C4-2B (cell line): Measurements from ENCODE around the gene SLC25A31.

Experiments
- H3K27ac ChIP-seq: fragments of 450-650 bp; 2 replicates; pipeline ENCODE4 v1.5.1; 2017
- ZFX ChIP-seq: fragments of 450-650 bp; IDR thresholded peaks from 2 replicates; pipeline ENCODE4 v1.6.1; 2017
- TF ChIP-seq, protein P1 (sequence below): fragments of 450-650 bp; conservative IDR thresholded peaks from 2 replicates; pipeline ENCODE4 v1.5.1; 2017; ENCODE audit warnings: mild to moderate bottlenecking

The SLC25A31 gene

DNA sequence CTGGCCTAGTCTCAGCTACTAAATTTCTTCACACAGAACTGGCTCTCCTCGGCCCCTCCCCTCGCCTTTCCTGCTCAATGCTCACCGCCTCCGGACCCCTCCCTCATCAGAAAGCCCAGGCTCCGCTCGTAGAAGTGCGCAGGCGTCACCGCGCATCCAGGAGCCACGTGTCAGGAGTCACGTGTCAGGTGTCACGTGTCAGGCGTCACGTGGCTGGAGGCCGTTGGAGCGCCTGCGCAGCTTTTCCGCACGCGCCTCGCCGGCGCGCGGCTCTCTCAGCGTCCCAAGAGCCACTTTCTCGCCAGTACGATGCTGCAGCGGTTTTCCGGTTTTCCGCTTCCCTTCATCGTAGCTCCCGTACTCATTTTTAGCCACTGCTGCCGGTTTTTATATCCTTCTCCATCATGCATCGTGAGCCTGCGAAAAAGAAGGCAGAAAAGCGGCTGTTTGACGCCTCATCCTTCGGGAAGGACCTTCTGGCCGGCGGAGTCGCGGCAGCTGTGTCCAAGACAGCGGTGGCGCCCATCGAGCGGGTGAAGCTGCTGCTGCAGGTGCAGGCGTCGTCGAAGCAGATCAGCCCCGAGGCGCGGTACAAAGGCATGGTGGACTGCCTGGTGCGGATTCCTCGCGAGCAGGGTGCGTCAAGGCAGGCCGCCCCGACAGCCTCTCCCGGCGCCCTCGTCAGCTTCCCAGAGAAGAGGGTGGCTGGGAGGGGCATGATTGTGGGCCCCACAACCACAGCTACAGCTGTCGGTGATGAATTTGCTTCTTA, at the start of gene SLC25A31:
Gene SLC25A31 (plus strand): TSS at position 259 of the 772 bp plus-strand sequence. CDS start 146 bp downstream, at position 405.
- no peak within 1 kb of the TSS for H3K27ac ChIP-seq
- TF ChIP-seq, protein P1, sequence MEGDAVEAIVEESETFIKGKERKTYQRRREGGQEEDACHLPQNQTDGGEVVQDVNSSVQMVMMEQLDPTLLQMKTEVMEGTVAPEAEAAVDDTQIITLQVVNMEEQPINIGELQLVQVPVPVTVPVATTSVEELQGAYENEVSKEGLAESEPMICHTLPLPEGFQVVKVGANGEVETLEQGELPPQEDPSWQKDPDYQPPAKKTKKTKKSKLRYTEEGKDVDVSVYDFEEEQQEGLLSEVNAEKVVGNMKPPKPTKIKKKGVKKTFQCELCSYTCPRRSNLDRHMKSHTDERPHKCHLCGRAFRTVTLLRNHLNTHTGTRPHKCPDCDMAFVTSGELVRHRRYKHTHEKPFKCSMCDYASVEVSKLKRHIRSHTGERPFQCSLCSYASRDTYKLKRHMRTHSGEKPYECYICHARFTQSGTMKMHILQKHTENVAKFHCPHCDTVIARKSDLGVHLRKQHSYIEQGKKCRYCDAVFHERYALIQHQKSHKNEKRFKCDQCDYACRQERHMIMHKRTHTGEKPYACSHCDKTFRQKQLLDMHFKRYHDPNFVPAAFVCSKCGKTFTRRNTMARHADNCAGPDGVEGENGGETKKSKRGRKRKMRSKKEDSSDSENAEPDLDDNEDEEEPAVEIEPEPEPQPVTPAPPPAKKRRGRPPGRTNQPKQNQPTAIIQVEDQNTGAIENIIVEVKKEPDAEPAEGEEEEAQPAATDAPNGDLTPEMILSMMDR: no peak
- TF ChIP-seq ZFX: no peak

DNA sequence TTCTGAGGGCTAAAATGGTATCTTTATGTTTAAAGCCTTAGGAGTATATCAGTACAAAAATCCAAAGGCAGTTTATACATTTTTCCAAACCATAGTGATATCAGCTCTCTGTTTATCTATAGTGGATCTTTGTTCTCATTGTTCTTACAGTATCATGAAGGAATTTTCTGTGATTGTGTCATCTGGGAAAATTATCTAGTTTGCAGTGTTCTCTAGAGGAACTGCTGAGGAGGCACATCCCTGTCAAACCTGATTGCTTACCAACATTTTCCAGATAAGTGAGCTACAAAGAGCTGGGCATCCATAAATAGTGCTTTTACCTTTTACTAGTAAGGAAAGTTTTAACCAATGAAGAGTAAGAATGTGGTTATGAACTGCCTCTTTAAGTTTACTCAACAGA, 44.9 kb upstream of the SLC25A31 start:
- TF ChIP-seq ZFX: no peak
- TF ChIP-seq, protein P1: no peak
- H3K27ac ChIP-seq: no peak overlapping the region

DNA sequence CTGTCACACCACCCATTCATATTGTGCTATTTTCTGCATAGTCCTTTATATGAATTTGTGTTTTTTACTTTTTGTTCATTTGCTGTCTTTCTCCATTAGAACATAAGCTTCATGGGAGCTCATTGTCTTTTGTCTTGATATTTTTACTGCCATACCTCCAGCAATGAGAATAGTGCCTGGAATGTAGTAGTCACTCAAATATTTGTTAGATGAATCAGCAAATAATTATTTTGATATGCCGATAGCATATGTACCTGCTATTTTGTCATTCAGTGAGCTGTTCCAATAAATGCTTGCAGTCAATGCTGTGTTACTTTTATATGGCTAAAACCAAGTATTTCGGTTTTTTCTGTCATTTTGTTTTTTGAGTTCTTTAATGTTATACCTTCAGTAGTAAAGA, 43.5 kb upstream of the SLC25A31 start:
- TF ChIP-seq, protein P1: no peak
- no peak for TF ChIP-seq ZFX
- no peak overlapping the region for H3K27ac ChIP-seq

DNA sequence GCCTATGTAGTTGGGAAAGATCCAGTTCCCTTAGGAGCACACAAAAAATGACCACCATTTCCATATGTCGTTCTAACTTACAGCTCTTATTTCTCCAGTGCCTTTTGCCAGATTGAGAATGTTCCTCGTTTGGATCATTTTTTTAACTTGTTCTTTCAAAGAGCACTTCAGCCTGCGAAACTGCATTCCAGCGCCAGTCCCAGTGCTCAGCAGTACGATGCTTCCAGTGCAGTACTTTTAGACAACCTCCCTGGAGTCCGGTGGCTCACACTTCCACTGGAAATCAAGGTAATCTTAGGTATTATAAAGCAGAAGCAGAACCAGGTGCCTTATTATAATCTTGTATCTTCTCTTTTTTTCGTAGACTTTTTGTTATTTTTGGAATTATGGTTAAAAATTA, 42.6 kb upstream of the SLC25A31 start:
- TF ChIP-seq, protein P1: no peak
- no peak for TF ChIP-seq ZFX
- H3K27ac ChIP-seq: no peak overlapping the region

DNA sequence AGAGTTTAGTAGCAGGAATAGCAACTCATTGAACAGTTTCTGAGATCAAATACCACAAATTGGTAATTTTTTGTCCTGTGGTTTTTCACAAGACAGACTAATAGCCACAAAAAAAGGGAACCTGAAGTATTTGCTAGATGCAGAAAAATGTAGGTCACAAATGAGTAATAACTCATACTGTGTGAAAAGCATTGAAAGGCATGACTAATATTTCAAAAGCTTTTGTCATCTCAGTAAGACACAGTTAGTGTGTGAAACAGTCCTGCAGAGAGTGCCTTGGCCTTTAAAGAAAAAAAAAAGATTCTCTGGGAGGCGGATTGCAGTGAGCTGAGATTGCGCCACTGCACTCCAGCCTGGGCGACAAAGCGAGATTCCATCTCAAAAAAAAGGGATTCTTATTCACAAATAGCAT, 31.4 kb upstream of the SLC25A31 start:
- H3K27ac ChIP-seq: no peak overlapping the region
- TF ChIP-seq ZFX: no peak
- TF ChIP-seq, protein P1: no peak

DNA sequence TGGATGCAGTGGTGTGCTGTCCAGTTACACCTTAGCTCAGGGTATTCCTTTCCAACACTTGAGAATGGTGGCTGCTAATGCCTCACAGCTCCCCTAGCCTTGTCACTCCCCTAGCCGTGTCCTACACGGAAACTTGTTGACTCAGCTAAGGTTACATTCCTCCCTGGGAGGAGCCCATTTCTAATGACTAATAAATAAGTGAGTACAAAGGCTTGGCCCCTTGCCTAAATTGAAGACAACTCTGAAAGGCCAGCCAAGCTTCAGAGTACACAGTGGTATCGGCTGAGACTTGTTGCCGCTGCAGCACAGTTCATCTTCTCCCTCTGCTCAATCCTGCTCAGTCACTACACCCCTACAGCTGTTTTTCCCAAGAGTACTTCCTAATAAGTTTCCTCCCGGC, 21.2 kb upstream of the SLC25A31 start:
- no peak overlapping the region; the same call in 1 of the 2 replicates for H3K27ac ChIP-seq
- TF ChIP-seq ZFX: no peak
- TF ChIP-seq, protein P1: no peak

DNA sequence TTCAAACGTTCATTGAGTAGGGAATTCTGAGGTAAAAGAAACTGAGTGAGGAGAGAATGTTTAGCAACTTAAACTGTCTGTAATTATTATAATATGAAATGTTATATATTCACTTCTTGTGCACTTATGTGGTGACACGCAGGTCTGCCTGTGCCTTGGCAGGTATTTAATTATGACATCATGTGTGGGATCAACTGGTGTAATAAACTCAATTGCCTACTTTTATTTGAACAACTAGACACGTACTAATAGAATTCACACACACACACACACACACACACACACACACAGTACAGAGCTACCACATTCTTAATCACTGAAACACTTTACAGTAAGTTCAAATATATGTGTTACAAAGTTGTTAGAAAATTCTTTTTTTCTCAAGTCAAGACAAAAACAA, 20.7 kb upstream of the SLC25A31 start:
- H3K27ac ChIP-seq: no peak overlapping the region; the same call in 1 of the 2 replicates
- TF ChIP-seq, protein P1: no peak
- TF ChIP-seq ZFX: no peak
